NT2/D1 (cell line): Measurements from ENCODE around the gene SEC22A.
"Not testable (repeated sequence)": the region's sequence is repeated elsewhere in the genome, so short reads cannot be mapped to it uniquely, and the experiment has no call there.

Source experiments
- DNase-seq: peaks from one replicate; pipeline ENCODE4 v3.0.0-alpha.2; 2011; ENCODE audit warnings: low read depth, low spot score
- H3K27me3 ChIP-seq: 2 replicates; pipeline ENCODE4 v1.6.0; 2011; ENCODE audit warnings: mild to moderate bottlenecking; ENCODE audit not compliant: insufficient read length, insufficient read depth
- H3K36me3 ChIP-seq: 2 replicates; pipeline ENCODE4 v1.6.1; 2011; ENCODE audit warnings: mild to moderate bottlenecking, low read length, mixed read lengths; ENCODE audit not compliant: insufficient read depth, insufficient read length
- H3K4me1 ChIP-seq: 2 replicates; pipeline ENCODE4 v1.5.1; 2011; ENCODE audit not compliant: insufficient read depth, insufficient read length
- H3K4me3 ChIP-seq: 2 replicates; pipeline ENCODE4 v1.5.1; 2011; ENCODE audit warnings: low read depth; ENCODE audit not compliant: insufficient read length
- H3K9ac ChIP-seq: 2 replicates; pipeline ENCODE4 v1.6.0; 2011; ENCODE audit warnings: low read depth; ENCODE audit not compliant: insufficient read length
- H3K9me3 ChIP-seq: 2 replicates; pipeline ENCODE4 v1.5.1; 2011; ENCODE audit warnings: mild to moderate bottlenecking, low read length; ENCODE audit not compliant: insufficient read depth
- SUZ12 ChIP-seq: IDR thresholded peaks from 2 replicates; pipeline ENCODE4 v1.6.1; 2011; ENCODE audit not compliant: insufficient read length, insufficient read depth; ENCODE audit errors: extremely low read depth
- YY1 ChIP-seq: IDR thresholded peaks from 2 replicates; pipeline ENCODE4 v1.6.1; 2011; ENCODE audit not compliant: insufficient read length, insufficient read depth
- ZNF274 ChIP-seq: IDR thresholded peaks from 2 replicates; pipeline ENCODE4 v1.6.1; 2011; ENCODE audit warnings: mild to moderate bottlenecking, low read depth, low read length

The SEC22A gene

GRCh38 chr3:123201223-123201556 is 553 bp upstream of the SEC22A start:
- DNase-seq: no peak
- Histone ChIP-seq H3K9ac (peak overlapping the region; percentile 65), H3K4me3 (peak overlapping the region; percentile 89), H3K4me1 (no peaks in the 10 kb centered on the region), H3K9me3 (peaks cover 9% of the 10 kb centered on the region), H3K36me3 (peaks cover 4% of the 10 kb centered on the region), H3K27me3 (no peaks in the 10 kb centered on the region)
- no peak for TF ChIP-seq YY1
- TF ChIP-seq SUZ12: no peak
- no peak for TF ChIP-seq ZNF274

- no peak for DNase-seq
- Histone ChIP-seq H3K27me3 (no peaks in the 10 kb centered on the region), H3K9ac (peak overlapping the region; percentile 96), H3K4me3 (peak overlapping the region; percentile 89), H3K4me1 (no peaks in the 10 kb centered on the region), H3K36me3 (peaks cover 4% of the 10 kb centered on the region), H3K9me3 (peaks cover 9% of the 10 kb centered on the region)
- TF ChIP-seq ZNF274 (no peak), YY1 (no peak), SUZ12 (no peak)
Observed at GRCh38 chr3:123202451-123202850, 708 bp downstream of the SEC22A start.

GRCh38 chr3:123218990-123219389 is 17.2 kb downstream of the SEC22A start:
- Histone ChIP-seq H3K4me3 (no peak overlapping the region), H3K9ac (no peak overlapping the region), H3K4me1 (no peaks in the 10 kb centered on the region), H3K36me3 (peaks cover 14% of the 10 kb centered on the region), H3K27me3 (no peaks in the 10 kb centered on the region), H3K9me3 (no peaks in the 10 kb centered on the region)
- DNase-seq: no peak
- TF ChIP-seq ZNF274: no peak
- TF ChIP-seq YY1: no peak

GRCh38 chr3:123221369-123221768 is 19.6 kb downstream of the SEC22A start:
- H3K4me1 ChIP-seq, H3K9ac ChIP-seq, H3K4me3 ChIP-seq, H3K9me3 ChIP-seq, DNase-seq, H3K27me3 ChIP-seq: not testable (repeated sequence)
- peaks cover 21% of the 10 kb centered on the region for H3K36me3 ChIP-seq

GRCh38 chr3:123225016-123225415 is 23.3 kb downstream of the SEC22A start:
- Histone ChIP-seq H3K9ac (no peak overlapping the region), H3K36me3 (peaks cover 23% of the 10 kb centered on the region)

GRCh38 chr3:123226549-123226948 is 24.8 kb downstream of the SEC22A start:
- Histone ChIP-seq H3K27me3 (no peaks in the 10 kb centered on the region), H3K36me3 (peaks cover 23% of the 10 kb centered on the region), H3K4me1 (no peaks in the 10 kb centered on the region), H3K4me3 (no peak overlapping the region), H3K9ac (no peak overlapping the region), H3K9me3 (peaks cover 27% of the 10 kb centered on the region)
- TF ChIP-seq YY1: no peak
- TF ChIP-seq ZNF274: no peak
- TF ChIP-seq SUZ12: no peak
- DNase-seq: no peak

More at GRCh38 chr3:123225016-123225415, 23.3 kb downstream of the SEC22A start:
- Histone ChIP-seq H3K4me1 (no peaks in the 10 kb centered on the region), H3K4me3 (no peak overlapping the region), H3K27me3 (no peaks in the 10 kb centered on the region), H3K9me3 (peaks cover 23% of the 10 kb centered on the region)
- no peak for TF ChIP-seq SUZ12
- TF ChIP-seq ZNF274: no peak
- TF ChIP-seq YY1: no peak
- DNase-seq: no peak

GRCh38 chr3:123229145-123229544 is 27.4 kb downstream of the SEC22A start:
- peaks cover 27% of the 10 kb centered on the region for H3K9me3 ChIP-seq
- no peak overlapping the region for H3K4me3 ChIP-seq
- no peak for DNase-seq
- no peak overlapping the region for H3K9ac ChIP-seq
- no peaks in the 10 kb centered on the region for H3K27me3 ChIP-seq
- H3K36me3 ChIP-seq: peaks cover 23% of the 10 kb centered on the region
- H3K4me1 ChIP-seq: no peaks in the 10 kb centered on the region
- TF ChIP-seq ZNF274: no peak

GRCh38 chr3:123236902-123237301 is 35.2 kb downstream of the SEC22A start:
- no peaks in the 10 kb centered on the region for H3K9me3 ChIP-seq
- no peak for DNase-seq
- no peak overlapping the region for H3K9ac ChIP-seq
- H3K4me1 ChIP-seq: no peaks in the 10 kb centered on the region
- peaks cover 9% of the 10 kb centered on the region for H3K36me3 ChIP-seq
- H3K4me3 ChIP-seq: no peak overlapping the region
- no peaks in the 10 kb centered on the region for H3K27me3 ChIP-seq
- no peak for TF ChIP-seq SUZ12
- no peak for TF ChIP-seq ZNF274
- TF ChIP-seq YY1: no peak

- not testable (repeated sequence) for H3K27me3 ChIP-seq, H3K4me3 ChIP-seq, H3K9me3 ChIP-seq, DNase-seq, H3K36me3 ChIP-seq, H3K9ac ChIP-seq, H3K4me1 ChIP-seq
Observed at GRCh38 chr3:123239186-123239585, 37.4 kb downstream of the SEC22A start.
